MG63 (cell line): ENCODE results near the gene CPLX1. TPM values are rescaled to one million over a fixed set of nuclear protein-coding genes. Genes with fewer than 3 reads are reported as not detected.
"Not testable (repeated sequence)": the region's sequence is repeated elsewhere in the genome, so short reads cannot be mapped to it uniquely, and the experiment has no call there.

Experiments used
- DNase-seq: peaks from one replicate; pipeline ENCODE4 v3.0.0-alpha.2; 2020
- H3K27me3 ChIP-seq: fragments of 250-450 bp; sonication (Bioruptor Pico); 2 replicates; pipeline ENCODE4 v1.5.1; 2020; ENCODE audit warnings: mild to moderate bottlenecking, moderate library complexity
- H3K36me3 ChIP-seq: fragments of 250-450 bp; sonication (Bioruptor Pico); 2 replicates; pipeline ENCODE4 v1.5.1; 2020; ENCODE audit warnings: mild to moderate bottlenecking, moderate library complexity
- H3K4me3 ChIP-seq: fragments of 250-450 bp; sonication (Bioruptor Pico); 2 replicates; pipeline ENCODE4 v1.5.1; 2020; ENCODE audit warnings: mild to moderate bottlenecking, moderate library complexity
- H3K9me3 ChIP-seq: fragments of 250-450 bp; sonication (Bioruptor Pico); 2 replicates; pipeline ENCODE4 v1.5.1; 2020; ENCODE audit warnings: mild to moderate bottlenecking, moderate library complexity
- total RNA-seq: library from RNA; depleted of rRNA; stranded (reverse); fragments of >200 nt; shearing (Covaris generic); gene quantifications from 2 replicates; pipeline ENCODE4 v1.2.3, GENCODE V29; 2014; ENCODE audit warnings: low replicate concordance

CPLX1 gene
- total RNA-seq, 1 experiment from 2014 or later: not detected

DNA sequence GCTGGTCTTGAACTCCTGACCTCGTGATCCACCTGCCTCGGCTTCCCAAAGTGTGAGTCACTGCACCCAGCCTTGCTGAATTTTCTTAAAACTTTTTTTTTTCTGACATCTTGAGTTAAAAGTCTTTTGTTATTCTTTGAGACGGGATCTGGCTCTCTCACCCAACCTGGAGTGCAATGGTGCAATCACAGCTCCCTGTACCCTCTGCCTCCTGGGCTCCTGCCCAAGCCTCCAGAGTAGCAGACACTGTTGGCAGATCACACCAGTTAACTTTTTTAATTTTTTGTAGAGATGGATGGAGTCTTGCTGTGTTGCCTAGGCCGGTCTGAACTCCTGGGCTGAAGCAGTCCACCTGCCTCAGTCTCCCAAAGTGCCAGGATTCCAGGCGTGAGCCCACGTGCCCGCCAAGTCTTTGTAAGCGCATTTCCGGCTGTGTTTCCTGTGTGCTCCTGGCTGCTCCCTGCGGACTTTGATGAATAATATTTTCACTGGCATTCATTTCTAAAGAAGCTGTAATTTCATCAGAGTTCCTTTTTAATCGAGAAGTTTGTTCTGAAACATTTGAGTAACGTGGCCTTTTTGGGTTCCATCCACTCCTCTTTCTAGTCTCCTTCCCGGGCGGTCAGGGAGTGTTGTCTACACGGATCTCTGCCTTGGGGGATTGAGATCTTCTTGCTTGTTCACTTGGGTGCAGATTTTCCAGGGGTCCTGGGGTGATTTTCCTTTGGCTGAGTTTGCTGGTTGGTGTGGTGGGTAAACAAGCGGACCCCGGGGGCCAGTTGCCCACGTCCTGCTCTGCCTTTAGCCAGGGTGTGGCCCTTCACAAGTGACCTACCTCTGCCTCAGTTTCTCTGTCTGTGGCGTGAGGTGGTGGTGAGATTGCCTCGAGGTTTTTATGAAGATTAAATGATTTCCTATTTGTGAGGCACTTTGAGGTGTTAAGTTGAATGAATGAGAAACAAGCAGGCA lies 75.9 kb downstream of the CPLX1 start:
- H3K4me3 ChIP-seq: no peak overlapping the region
- peaks cover 6% of the 10 kb centered on the region for H3K36me3 ChIP-seq
- H3K9me3 ChIP-seq: no peaks in the 10 kb centered on the region
- peak; percentile 80 for DNase-seq
- H3K27me3 ChIP-seq: no peaks in the 10 kb centered on the region

DNA sequence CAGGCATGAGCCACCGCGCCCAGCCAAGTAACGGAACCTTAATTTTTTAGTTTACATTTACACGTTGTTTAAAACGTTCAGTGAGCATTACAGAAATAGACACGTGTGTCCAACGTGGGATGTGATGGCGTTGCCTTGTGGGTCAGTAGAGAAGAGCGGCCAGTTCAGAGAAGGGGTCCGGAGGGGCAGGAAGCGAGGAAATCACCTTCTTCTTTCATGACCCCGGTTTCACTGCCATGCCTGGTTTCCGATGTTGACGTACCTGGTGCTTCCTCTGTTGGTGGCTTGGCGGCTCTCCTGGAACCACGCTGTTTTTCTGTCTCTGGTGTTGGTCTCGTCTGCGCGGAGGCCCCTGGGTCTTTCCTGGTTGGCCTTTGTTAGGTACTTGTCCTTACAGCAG lies 77.5 kb downstream of the CPLX1 start:
- Histone ChIP-seq H3K36me3 (peaks cover 6% of the 10 kb centered on the region), H3K4me3 (no peak overlapping the region), H3K9me3 (no peaks in the 10 kb centered on the region), H3K27me3 (no peaks in the 10 kb centered on the region)
- no peak for DNase-seq

DNA sequence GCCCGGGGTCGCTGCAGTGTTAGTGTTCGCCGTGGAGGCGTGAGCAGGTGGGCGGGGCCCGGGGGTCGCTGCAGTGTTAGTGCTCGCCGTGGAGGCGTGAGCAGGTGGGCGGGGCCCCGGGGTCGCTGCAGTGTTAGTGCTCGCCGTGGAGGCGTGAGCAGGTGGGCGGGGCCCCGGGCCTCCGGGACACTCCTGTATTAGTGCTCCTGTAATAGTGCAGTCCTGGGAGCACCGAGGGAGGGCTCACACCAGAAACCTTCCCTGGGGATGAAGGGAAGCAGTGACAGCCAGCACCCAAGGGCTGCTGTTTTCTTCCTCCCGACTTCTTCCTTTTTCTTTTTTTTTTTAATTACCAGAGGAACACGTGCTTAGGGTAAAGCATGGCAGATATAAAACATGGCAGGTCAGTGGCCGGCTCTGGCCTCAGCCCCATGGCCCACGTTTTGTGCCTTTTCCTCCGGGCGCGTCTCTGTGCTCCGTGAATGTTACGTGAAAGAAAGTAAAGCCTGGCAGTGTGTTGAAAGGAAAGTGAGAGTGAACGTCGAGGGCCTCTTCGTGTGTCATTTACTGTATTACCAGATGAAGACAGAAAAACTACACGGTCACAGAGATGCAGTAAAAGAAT lies 78.3 kb downstream of the CPLX1 start:
- Histone ChIP-seq H3K27me3 (no peaks in the 10 kb centered on the region), H3K36me3 (peaks cover 6% of the 10 kb centered on the region), H3K9me3 (no peaks in the 10 kb centered on the region), H3K4me3 (no peak overlapping the region)
- no peak for DNase-seq

DNA sequence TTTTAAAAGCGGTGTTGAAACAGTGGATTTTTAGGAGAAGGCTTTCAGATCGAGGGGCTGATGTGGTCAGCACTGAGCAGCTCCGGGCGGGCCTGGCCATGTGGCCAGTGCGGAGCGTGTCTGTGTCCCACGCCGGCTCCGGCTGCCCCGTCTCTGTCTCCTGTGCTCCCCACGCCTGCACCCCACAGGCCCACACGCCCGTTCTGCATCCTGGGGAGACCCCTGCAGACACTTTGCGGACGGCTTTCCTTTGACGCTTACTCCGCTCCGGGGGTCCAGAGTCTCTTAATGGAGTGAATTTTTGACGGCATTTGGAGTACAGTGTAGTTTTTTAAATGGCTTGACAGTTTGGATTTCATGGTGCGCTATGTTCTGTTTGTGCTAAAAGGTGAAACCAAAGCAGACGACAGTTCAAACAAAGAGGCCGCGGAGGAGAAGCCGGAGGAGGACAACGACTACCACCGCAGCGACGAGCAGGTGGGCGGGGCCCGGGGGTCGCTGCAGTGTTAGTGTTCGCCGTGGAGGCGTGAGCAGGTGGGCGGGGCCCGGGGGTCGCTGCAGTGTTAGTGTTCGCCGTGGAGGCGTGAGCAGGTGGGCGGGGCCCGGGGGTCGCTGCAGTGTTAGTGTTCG lies 81.6 kb downstream of the CPLX1 start:
- peaks cover 4% of the 10 kb centered on the region; the same call in 1 of the 2 replicates for H3K36me3 ChIP-seq
- no peaks in the 10 kb centered on the region for H3K9me3 ChIP-seq
- H3K27me3 ChIP-seq: no peaks in the 10 kb centered on the region
- no peak overlapping the region for H3K4me3 ChIP-seq
- DNase-seq: no peak

DNA sequence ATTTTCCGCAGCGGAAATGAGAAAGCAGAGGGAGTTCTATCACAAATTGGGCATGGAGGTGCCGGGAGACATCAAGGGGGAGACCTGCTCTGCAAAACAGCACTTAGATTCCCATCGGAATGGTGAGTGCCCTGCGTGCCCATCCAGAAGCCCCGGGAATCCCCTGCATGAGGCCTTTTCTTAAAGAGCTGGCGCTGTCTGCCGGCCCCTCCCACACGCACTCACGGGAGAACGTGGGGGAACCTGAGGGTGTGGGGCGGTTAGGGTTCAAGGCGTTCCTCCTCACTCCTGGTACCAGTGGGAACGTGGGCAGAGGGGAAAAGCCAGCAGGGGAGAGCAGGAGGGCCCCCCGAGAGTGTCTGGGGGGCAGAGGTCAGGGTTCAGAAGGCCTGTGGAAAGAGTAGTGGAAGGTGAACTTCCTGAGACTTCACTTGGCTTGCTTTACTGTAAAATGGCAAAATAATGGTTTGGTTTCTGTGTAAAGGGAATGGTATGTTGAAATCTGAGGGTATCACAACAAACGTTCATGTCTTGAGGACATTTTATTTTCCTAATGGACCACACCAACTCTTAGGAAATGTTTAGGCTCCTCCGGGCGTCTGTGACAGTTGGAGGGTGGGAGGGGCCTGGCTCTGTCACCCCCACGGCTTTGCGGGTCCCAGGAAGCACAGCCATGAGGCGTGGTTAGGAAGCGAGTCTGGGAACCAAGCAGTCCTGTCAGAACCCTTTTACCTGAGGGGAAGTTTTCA lies 82.3 kb downstream of the CPLX1 start:
- peaks cover 2% of the 10 kb centered on the region; the same call in 1 of the 2 replicates for H3K36me3 ChIP-seq
- H3K27me3 ChIP-seq: no peaks in the 10 kb centered on the region
- H3K9me3 ChIP-seq: no peaks in the 10 kb centered on the region
- no peak overlapping the region for H3K4me3 ChIP-seq
- DNase-seq: no peak

DNA sequence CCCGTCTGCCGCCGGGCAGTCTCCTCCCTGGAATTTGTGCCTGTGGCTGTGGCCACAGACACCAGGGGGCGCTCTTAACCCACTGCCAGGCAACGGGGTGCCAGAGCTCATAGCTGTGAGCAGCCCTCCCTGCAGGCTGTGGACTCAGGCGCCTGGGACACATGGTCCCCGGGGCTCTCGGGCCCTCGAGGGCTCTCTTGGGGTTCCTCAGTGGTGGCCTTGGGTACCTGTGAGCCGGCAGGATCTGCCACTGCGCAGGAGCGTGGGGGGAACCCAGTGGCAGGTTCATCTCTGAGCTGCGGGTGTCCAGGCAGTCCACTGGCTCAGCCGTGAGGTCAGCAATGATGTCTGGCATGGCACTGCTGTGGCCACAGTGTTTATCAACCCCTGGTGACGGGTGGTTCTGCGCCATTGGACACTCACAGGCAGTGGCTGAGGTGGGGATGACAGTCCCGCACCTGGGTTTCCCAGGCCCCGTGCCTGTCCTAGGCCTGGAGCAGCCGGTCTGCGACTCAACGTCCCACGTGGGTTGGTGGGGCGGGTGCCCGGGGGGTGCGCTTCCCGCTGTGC lies 83.1 kb downstream of the CPLX1 start:
- H3K27me3 ChIP-seq: no peaks in the 10 kb centered on the region
- H3K4me3 ChIP-seq: no peak overlapping the region
- no peaks in the 10 kb centered on the region for H3K9me3 ChIP-seq
- DNase-seq: peak; percentile 33
- no peaks in the 10 kb centered on the region; the same call in 1 of the 2 replicates for H3K36me3 ChIP-seq

DNA sequence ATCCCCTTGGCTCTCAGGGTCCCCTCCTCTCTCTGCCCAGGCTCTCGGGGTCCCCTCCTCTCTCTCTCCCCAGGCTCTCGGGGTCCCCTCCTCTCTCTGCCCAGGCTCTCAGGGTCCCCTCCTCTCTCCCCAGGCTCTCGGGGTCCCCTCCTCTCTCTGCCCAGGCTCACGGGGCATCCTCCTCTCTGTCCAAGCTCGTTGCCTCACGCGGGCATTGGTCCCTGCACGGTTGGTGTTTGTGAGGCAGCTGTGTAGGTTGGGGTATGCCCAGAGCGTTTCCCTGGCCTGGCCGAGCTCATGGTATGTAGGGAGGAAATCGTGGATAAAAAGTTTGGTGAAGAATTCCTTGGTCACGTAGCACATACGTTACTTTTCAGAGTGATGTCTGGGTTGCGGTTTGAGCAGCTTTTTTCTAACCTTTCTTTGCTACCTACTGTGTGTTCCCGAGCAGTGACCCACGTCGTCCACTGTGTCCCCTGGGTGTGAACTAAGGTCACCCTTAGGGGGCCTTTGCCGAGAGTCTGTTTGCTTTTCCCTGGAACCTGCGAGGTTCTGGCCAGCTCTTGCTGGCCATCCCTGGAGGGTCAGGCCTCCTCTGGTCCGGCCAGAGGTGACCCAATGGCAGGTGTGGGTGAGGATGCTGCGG lies 83.7 kb downstream of the CPLX1 start:
- H3K36me3 ChIP-seq: no peaks in the 10 kb centered on the region
- no peak for DNase-seq
- no peaks in the 10 kb centered on the region for H3K27me3 ChIP-seq
- H3K4me3 ChIP-seq: no peak overlapping the region
- no peaks in the 10 kb centered on the region for H3K9me3 ChIP-seq

DNA sequence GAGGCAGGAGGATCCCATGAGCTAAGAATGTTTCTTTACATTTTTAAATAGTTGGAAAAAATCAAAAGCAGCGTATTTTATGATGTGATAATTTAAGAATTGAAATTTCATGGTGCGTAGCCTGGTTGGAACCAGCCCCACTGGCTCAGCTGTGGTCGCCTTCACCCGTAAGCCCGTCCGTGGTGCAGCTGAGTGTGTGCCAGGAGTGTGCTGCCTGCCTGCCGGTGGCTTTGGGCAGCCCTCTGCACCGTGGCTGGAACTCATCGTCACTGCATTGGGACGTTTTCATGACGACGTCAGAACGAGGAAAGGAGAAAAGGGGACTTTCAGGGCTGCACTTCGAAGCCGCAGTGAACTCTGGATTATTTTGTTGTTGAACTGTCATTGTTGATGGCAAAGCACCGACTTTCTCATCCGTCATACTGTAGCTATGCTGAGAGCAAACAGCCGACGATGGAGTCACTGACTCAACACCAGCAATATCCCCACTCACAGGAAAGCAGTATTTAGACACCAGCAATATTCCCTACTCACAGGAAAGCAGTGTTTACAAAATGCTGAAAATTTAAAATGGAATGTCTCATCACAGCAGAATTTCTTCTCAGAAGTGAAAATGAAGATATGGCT lies 85.2 kb downstream of the CPLX1 start:
- H3K9me3 ChIP-seq: no peaks in the 10 kb centered on the region
- no peaks in the 10 kb centered on the region for H3K27me3 ChIP-seq
- DNase-seq: no peak
- H3K36me3 ChIP-seq: no peaks in the 10 kb centered on the region
- no peak overlapping the region for H3K4me3 ChIP-seq

DNA sequence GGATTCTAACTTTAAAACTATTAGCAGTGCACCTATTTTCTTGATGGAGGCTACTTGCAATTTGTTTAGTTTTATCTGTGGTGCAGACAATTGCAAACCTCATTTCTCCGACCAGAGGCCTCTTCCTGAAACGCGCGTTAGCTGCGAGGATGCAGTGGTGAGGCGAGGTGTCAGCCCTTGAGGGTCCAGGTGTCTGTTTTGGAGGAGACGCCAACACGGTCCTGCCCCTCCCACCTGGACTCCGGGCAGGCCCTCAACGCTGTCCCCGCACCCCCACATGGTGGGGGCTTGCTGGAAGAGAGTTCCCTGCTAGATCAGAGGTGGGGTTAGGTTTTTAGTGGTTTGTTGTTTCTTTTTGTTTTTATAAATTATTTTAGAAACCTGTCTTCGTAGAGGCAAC lies 85.9 kb downstream of the CPLX1 start:
- no peaks in the 10 kb centered on the region; the same call in 1 of the 2 replicates for H3K36me3 ChIP-seq
- H3K27me3 ChIP-seq: no peaks in the 10 kb centered on the region
- no peak overlapping the region for H3K4me3 ChIP-seq
- H3K9me3 ChIP-seq: no peaks in the 10 kb centered on the region
- no peak for DNase-seq

DNA sequence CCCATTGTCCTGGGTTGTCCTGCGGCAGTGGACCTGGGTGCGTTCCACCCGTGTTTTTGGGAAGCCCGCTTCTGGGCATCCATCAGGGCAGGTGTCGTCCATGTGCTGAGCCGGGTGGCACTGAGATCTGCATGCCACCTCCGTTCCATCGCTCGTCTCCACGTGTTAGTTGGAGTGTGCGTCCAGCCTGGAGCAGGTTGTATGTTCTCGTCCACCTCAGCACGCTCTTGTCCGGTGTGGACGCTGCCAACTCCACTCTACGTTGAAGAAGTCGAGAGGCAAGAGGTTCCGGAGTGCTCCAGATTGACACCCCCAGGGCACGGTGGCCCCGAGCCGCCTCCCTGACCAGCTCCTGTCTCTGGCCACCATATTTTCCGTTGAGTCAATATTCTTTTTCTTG lies 86.4 kb downstream of the CPLX1 start:
- H3K27me3 ChIP-seq: no peaks in the 10 kb centered on the region
- H3K4me3 ChIP-seq: no peak overlapping the region
- no peaks in the 10 kb centered on the region; the same call in 1 of the 2 replicates for H3K36me3 ChIP-seq
- H3K9me3 ChIP-seq: no peaks in the 10 kb centered on the region
- DNase-seq: no peak

DNA sequence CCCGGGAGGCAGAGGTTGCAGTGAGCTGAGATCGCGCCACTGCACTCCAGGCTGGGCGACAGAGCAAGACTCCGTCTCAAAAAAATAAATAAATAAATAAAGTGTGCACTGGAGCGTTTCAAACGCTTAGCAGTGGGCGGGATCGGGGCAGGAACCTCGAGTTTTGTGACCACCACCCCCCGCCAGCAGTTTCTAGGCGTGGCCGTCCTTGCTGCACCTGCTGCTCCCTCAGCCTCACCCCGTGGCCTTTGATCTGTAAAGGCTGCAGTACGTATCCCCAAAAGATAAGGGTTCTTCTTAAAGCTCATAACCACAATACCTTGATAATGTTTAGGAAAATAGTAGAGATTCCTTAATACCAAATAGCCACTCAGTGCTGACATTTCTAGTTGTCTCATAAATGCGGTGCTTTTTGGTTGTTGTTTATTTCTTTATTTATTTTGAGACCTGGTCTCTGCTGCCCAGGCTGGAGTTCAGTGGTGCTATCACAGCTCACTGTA lies 87.1 kb downstream of the CPLX1 start:
- no peaks in the 10 kb centered on the region for H3K9me3 ChIP-seq
- H3K36me3 ChIP-seq: no peaks in the 10 kb centered on the region; the same call in 1 of the 2 replicates
- DNase-seq: no peak
- no peaks in the 10 kb centered on the region for H3K27me3 ChIP-seq
- H3K4me3 ChIP-seq: no peak overlapping the region

DNA sequence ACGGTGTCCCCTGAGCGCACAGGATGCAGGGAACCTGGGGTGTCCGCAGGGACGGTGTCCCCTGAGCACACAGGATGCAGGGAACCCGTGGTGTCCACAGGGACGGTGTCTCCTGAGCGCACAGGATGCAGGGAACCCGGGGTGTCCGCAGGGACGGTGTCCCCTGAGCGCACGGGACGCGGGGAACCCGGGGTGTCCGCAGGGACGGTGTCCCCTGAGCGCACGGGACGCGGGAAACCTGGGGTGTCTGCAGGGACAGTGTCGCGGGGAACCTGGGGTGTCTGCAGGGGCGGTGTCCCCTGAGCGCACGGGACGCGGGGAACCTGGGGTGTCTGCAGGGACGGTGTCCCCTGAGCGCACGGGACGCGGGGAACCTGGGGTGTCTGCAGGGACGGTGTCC lies 89.4 kb downstream of the CPLX1 start:
- not testable (repeated sequence) for H3K27me3 ChIP-seq, H3K4me3 ChIP-seq, DNase-seq, H3K9me3 ChIP-seq, H3K36me3 ChIP-seq

DNA sequence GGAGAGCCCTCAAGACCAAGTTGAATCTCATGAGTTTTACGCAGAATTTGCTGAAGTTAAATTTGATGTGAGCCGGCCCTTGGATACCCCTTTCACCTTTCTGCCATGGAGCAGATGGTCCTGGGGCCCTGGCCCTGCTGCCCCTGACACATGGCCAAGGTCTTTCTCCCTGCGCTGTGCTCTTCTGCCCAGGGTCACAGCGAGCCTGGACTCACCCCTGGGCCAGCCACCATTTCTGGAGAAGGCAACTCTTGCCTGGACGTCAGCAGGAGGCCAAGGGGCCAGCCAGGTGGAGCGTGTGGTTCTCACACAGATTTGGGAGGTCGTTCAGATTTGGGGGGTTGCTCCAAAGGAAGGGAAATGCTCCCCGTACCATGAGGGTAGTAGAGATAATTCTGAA lies 90.3 kb downstream of the CPLX1 start:
- DNase-seq: no peak
- H3K9me3 ChIP-seq: no peaks in the 10 kb centered on the region
- H3K4me3 ChIP-seq: no peak overlapping the region
- peaks cover 2% of the 10 kb centered on the region; the same call in 1 of the 2 replicates for H3K36me3 ChIP-seq
- H3K27me3 ChIP-seq: no peaks in the 10 kb centered on the region
